HL-60 (cell line): ENCODE results near the gene SDHC.

Experiments
- DNase-seq, 2 experiments: peaks; one replicate each; pipeline ENCODE4 v3.0.0-alpha.2; 2010 to 2020; ENCODE audit warnings: low read depth in 1 of 2, low spot score in 1 of 2
- H3K27ac ChIP-seq: fragments of 250-450 bp; sonication (Bioruptor Pico); replicated peaks from 2 replicates; pipeline ENCODE4 v1.5.1; 2020; ENCODE audit warnings: mild to moderate bottlenecking, moderate library complexity
- H3K27me3 ChIP-seq: fragments of 250-450 bp; sonication (Bioruptor Pico); 2 replicates; pipeline ENCODE4 v1.5.1; 2021; ENCODE audit warnings: mild to moderate bottlenecking, moderate library complexity; ENCODE audit not compliant: insufficient read depth, poor library complexity, severe bottlenecking
- H3K4me3 ChIP-seq: replicated peaks from 2 replicates; pipeline ENCODE4 v1.5.1; 2011; ENCODE audit warnings: mild to moderate bottlenecking, control low read depth, low read length; ENCODE audit not compliant: insufficient read depth
- GABPA ChIP-seq: IDR thresholded peaks from 2 replicates; pipeline ENCODE4 v1.6.1; 2012; ENCODE audit warnings: low read depth
- POLR2AphosphoS5 ChIP-seq: IDR thresholded peaks from 2 replicates; pipeline ENCODE4 v1.6.1; 2012; ENCODE audit warnings: low read depth
- SPI1 ChIP-seq: IDR thresholded peaks from 2 replicates; pipeline ENCODE4 v1.6.1; 2012; ENCODE audit warnings: low read depth, mild to moderate bottlenecking, borderline replicate concordance
- long read RNA-seq: library from polyadenylated mRNA; unstranded; transcript quantifications from one replicate; pipeline ENCODE4 v2.0.0, GENCODE V29; 2020
- TF ChIP-seq, protein P1 (sequence below): IDR thresholded peaks from 2 replicates; pipeline ENCODE4 v1.6.1; 2012; ENCODE audit warnings: low read depth; ENCODE audit not compliant: insufficient replicate concordance
- TF ChIP-seq, protein P2 (sequence below): IDR thresholded peaks from one replicate; pipeline ENCODE4 v1.5.1; 2011; ENCODE audit warnings: low read length, control low read depth, inconsistent platforms; ENCODE audit not compliant: insufficient read depth

Gene SDHC, protein sequence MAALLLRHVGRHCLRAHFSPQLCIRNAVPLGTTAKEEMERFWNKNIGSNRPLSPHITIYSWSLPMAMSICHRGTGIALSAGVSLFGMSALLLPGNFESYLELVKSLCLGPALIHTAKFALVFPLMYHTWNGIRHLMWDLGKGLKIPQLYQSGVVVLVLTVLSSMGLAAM
- long read RNA-seq, full-length matches to known transcripts, result 169 of 179 reads
- long read RNA-seq, partial matches to known transcripts, result 2 of 179 reads
- long read RNA-seq, other reads (novel, unspliced or antisense), result 8 of 179 reads

DNA sequence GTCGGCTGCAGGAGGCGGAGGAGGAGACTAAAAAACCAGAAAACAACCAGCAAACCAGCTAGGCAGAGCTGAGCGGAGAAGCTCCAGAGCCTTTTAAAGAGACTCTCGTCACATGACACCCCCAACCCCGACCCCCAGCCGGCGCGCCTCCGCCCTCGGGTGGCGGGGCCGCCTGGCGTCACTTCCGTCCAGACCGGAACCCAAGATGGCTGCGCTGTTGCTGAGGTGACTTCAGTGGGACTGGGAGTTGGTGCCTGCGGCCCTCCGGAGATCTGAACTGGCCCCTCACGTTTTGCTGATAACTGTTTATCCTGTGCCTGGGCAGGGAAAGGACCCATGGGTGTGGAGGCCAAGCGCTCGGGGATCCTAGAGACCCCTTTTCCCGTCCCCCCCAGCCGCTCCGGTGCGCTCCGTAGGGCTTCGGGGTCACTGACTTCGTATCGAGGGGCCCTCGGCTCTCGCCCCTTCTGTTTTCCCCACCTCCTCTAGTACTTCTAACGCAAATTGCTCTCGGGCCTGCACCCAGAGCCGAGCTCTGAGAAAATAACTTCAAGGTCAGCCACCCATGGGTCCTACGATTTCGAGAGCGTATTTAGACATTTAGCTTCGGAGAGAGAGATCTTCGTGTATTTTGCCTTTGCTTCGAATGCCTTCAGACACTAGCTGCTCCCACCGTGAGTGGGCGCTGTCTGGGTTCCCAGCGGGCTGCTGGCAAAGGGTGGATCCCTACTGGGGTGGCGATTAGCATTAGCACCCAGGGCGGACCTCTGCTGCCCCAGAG is at the start of gene SDHC:
SDHC (plus strand) TSS at position 181 of the 781 bp plus-strand sequence; CDS start at position 206, 25 bp downstream.
- peak within 1 kb of the TSS; percentile 88 for H3K4me3 ChIP-seq
- TF ChIP-seq, protein P1, sequence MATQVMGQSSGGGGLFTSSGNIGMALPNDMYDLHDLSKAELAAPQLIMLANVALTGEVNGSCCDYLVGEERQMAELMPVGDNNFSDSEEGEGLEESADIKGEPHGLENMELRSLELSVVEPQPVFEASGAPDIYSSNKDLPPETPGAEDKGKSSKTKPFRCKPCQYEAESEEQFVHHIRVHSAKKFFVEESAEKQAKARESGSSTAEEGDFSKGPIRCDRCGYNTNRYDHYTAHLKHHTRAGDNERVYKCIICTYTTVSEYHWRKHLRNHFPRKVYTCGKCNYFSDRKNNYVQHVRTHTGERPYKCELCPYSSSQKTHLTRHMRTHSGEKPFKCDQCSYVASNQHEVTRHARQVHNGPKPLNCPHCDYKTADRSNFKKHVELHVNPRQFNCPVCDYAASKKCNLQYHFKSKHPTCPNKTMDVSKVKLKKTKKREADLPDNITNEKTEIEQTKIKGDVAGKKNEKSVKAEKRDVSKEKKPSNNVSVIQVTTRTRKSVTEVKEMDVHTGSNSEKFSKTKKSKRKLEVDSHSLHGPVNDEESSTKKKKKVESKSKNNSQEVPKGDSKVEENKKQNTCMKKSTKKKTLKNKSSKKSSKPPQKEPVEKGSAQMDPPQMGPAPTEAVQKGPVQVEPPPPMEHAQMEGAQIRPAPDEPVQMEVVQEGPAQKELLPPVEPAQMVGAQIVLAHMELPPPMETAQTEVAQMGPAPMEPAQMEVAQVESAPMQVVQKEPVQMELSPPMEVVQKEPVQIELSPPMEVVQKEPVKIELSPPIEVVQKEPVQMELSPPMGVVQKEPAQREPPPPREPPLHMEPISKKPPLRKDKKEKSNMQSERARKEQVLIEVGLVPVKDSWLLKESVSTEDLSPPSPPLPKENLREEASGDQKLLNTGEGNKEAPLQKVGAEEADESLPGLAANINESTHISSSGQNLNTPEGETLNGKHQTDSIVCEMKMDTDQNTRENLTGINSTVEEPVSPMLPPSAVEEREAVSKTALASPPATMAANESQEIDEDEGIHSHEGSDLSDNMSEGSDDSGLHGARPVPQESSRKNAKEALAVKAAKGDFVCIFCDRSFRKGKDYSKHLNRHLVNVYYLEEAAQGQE, result peak; percentile 50
- TF ChIP-seq GABPA, result peak; percentile 81
- TF ChIP-seq POLR2AphosphoS5, result peak; percentile 87; the same call in 1 of the 2 replicates
- TF ChIP-seq SPI1, result peak; percentile 49; the same call in 1 of the 2 replicates
- TF ChIP-seq, protein P2, sequence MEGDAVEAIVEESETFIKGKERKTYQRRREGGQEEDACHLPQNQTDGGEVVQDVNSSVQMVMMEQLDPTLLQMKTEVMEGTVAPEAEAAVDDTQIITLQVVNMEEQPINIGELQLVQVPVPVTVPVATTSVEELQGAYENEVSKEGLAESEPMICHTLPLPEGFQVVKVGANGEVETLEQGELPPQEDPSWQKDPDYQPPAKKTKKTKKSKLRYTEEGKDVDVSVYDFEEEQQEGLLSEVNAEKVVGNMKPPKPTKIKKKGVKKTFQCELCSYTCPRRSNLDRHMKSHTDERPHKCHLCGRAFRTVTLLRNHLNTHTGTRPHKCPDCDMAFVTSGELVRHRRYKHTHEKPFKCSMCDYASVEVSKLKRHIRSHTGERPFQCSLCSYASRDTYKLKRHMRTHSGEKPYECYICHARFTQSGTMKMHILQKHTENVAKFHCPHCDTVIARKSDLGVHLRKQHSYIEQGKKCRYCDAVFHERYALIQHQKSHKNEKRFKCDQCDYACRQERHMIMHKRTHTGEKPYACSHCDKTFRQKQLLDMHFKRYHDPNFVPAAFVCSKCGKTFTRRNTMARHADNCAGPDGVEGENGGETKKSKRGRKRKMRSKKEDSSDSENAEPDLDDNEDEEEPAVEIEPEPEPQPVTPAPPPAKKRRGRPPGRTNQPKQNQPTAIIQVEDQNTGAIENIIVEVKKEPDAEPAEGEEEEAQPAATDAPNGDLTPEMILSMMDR, result peak; percentile 30
- H3K27ac ChIP-seq, result peak within 1 kb of the TSS; percentile 93
- H3K27me3 ChIP-seq, result no peaks in the 10 kb centered on the region
- DNase-seq, result peak; percentile 75 to 90

DNA sequence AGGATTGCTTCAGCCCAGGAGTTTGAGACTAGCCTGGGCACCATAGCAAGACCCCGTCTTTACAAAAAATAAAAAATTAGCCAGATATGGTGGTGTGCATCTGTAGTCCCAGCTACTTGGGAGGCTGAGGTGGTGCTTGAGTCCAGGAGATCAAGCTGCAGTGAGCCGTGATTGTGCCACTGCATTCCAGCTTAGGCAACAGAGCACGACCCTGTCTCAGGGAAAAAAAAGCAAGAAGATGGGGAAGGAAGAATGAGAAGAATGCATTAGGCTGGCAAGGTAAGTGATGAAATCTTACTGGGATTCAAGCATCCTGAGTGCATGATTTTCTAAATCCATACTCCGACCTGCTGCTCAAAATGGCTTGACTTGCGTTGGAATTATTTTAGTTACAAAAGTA is 48.9 kb upstream of the SDHC start:
- TF ChIP-seq, protein P2, result no peak
- DNase-seq, result no peak
- Histone ChIP-seq H3K27ac (no peak overlapping the region), H3K4me3 (no peak overlapping the region), H3K27me3 (peaks cover 12% of the 10 kb centered on the region)

DNA sequence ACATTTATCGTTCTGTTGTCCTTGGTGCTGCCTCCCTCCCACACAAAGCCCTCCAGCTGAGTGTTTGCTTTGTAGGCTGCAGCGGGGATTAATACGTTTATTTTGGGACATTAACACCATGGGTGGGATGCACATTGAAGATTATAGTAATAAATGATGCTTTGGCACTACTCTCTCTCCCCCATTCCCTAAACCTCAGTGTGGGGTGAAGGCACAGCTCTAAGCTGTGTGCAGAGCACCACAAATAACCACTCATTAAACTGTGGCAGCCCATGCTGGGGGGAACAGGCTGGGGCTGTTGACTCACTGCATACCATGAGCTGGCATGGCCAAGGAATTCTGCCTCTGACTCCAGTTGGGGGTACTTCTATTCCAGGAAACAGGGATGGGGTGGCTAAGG is 48.0 kb upstream of the SDHC start:
- Histone ChIP-seq H3K27ac (no peak overlapping the region), H3K27me3 (peaks cover 4% of the 10 kb centered on the region), H3K4me3 (no peak overlapping the region)
- TF ChIP-seq, protein P2, result no peak
- TF ChIP-seq SPI1 (no peak), POLR2AphosphoS5 (no peak), GABPA (no peak)
- TF ChIP-seq, protein P1, result no peak
- no peak for DNase-seq
